ENCODE data around the gene CYB5R2. TPM values are rescaled to one million over a fixed set of nuclear protein-coding genes. Genes with fewer than 3 reads are reported as not detected.

CYB5R2 gene
- total and polyA plus RNA-seq, 4 donors: 0.19 to 3.7 (median 2.0) TPM

GRCh38 chr11:7691759-7692350, 18.6 kb upstream of the CYB5R2 start:
- no peak overlapping the region for H3K9ac ChIP-seq (ENCODE audit: low read depth in 1 of 2, low read length in 2 of 2)
- no peak overlapping the region for H3K4me3 ChIP-seq (ENCODE audit: low read depth in 1 of 3, low read length in 3 of 3)
- TF ChIP-seq RAD21 (IDR thresholded peaks at IDR 0.05): no peak
- no peak for TF ChIP-seq JUND (IDR thresholded peaks at IDR 0.05)
- TF ChIP-seq EGR1 (IDR thresholded peaks at IDR 0.05; ENCODE audit: low read depth in 2 of 2): no peak
- TF ChIP-seq HNF4G (IDR thresholded peaks at IDR 0.05): no peak
- TF ChIP-seq FOXA2 (IDR thresholded peaks at IDR 0.05): no peak
- no peak for TF ChIP-seq ATF3 (IDR thresholded peaks at IDR 0.05)
- no peak for TF ChIP-seq HNF4A (conservative IDR thresholded peaks at IDR 0.05)
- TF ChIP-seq ZBTB33 (IDR thresholded peaks at IDR 0.05): no peak
- TF ChIP-seq, protein P1, sequence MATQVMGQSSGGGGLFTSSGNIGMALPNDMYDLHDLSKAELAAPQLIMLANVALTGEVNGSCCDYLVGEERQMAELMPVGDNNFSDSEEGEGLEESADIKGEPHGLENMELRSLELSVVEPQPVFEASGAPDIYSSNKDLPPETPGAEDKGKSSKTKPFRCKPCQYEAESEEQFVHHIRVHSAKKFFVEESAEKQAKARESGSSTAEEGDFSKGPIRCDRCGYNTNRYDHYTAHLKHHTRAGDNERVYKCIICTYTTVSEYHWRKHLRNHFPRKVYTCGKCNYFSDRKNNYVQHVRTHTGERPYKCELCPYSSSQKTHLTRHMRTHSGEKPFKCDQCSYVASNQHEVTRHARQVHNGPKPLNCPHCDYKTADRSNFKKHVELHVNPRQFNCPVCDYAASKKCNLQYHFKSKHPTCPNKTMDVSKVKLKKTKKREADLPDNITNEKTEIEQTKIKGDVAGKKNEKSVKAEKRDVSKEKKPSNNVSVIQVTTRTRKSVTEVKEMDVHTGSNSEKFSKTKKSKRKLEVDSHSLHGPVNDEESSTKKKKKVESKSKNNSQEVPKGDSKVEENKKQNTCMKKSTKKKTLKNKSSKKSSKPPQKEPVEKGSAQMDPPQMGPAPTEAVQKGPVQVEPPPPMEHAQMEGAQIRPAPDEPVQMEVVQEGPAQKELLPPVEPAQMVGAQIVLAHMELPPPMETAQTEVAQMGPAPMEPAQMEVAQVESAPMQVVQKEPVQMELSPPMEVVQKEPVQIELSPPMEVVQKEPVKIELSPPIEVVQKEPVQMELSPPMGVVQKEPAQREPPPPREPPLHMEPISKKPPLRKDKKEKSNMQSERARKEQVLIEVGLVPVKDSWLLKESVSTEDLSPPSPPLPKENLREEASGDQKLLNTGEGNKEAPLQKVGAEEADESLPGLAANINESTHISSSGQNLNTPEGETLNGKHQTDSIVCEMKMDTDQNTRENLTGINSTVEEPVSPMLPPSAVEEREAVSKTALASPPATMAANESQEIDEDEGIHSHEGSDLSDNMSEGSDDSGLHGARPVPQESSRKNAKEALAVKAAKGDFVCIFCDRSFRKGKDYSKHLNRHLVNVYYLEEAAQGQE (IDR thresholded peaks at IDR 0.05): no peak
- TF ChIP-seq, protein P2, sequence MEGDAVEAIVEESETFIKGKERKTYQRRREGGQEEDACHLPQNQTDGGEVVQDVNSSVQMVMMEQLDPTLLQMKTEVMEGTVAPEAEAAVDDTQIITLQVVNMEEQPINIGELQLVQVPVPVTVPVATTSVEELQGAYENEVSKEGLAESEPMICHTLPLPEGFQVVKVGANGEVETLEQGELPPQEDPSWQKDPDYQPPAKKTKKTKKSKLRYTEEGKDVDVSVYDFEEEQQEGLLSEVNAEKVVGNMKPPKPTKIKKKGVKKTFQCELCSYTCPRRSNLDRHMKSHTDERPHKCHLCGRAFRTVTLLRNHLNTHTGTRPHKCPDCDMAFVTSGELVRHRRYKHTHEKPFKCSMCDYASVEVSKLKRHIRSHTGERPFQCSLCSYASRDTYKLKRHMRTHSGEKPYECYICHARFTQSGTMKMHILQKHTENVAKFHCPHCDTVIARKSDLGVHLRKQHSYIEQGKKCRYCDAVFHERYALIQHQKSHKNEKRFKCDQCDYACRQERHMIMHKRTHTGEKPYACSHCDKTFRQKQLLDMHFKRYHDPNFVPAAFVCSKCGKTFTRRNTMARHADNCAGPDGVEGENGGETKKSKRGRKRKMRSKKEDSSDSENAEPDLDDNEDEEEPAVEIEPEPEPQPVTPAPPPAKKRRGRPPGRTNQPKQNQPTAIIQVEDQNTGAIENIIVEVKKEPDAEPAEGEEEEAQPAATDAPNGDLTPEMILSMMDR (IDR thresholded peaks at IDR 0.05; ENCODE audit: low read depth, low read length, missing input control): no peak
- TF ChIP-seq SP1 (IDR thresholded peaks at IDR 0.05): no peak
- no peak for TF ChIP-seq TAF1 (conservative IDR thresholded peaks at IDR 0.05)
- TF ChIP-seq NR2F2 (IDR thresholded peaks at IDR 0.05): no peak
- TF ChIP-seq YY1 (IDR thresholded peaks at IDR 0.05): no peak
- no peak for TF ChIP-seq FOXA1 (IDR thresholded peaks at IDR 0.05)
- no peak for TF ChIP-seq GABPA (IDR thresholded peaks at IDR 0.05 in 1 of 2, conservative IDR thresholded peaks at IDR 0.05 in 1 of 2)
- TF ChIP-seq RXRA (IDR thresholded peaks at IDR 0.05): no peak
- TF ChIP-seq, protein P3, sequence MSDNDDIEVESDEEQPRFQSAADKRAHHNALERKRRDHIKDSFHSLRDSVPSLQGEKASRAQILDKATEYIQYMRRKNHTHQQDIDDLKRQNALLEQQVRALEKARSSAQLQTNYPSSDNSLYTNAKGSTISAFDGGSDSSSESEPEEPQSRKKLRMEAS (IDR thresholded peaks at IDR 0.05): no peak
- 72% methylated on average over 6 of the region's 6 CpGs for WGBS
- no peaks in the 10 kb centered on the region for H3K9me3 ChIP-seq (ENCODE audit: control insufficient read depth in 4 of 4, low read length in 3 of 4)
- no peak overlapping the region for H3K27ac ChIP-seq (ENCODE audit: low read depth in 1 of 2, low read length in 2 of 2)
- H3K4me1 ChIP-seq (ENCODE audit: control insufficient read depth in 4 of 4, insufficient read depth in 4 of 4, low read length in 3 of 4): peaks cover 0 to 4% (median 3%) of the 10 kb centered on the region in 4 donors
- DNase-seq (ENCODE audit: low spot score): no peak
- no peaks in the 10 kb centered on the region for H3K27me3 ChIP-seq (ENCODE audit: control insufficient read depth in 4 of 4, insufficient read depth in 4 of 4, low read length in 3 of 4)
- no peaks in the 10 kb centered on the region for H3K36me3 ChIP-seq (ENCODE audit: control insufficient read depth in 4 of 4, insufficient read depth in 3 of 4, low read depth in 1 of 4, low read length in 3 of 4)
